Hepatocyte (in vitro differentiated cells): ENCODE measurements around the gene YBX2. TPM values are rescaled to one million over a fixed set of nuclear protein-coding genes. Genes with fewer than 3 reads are reported as not detected.

Experiments
- DNase-seq: peaks from one replicate; pipeline ENCODE4 v3.0.0-alpha.2; 2016; ENCODE audit warnings: low spot score
- H2AFZ ChIP-seq: fragments of 200-600 bp; sonication (generic); 2 replicates; pipeline ENCODE4 v1.6.0; 2016; ENCODE audit warnings: antibody characterized with exemption, mild to moderate bottlenecking
- H3K27ac ChIP-seq: fragments of 200-600 bp; sonication (generic); 2 replicates; pipeline ENCODE4 v1.5.1; 2016; ENCODE audit warnings: mild to moderate bottlenecking
- H3K27me3 ChIP-seq: fragments of 200-600 bp; sonication (generic); 2 replicates; pipeline ENCODE4 v1.6.1; 2016
- H3K36me3 ChIP-seq: fragments of 200-600 bp; sonication (generic); replicated peaks from 2 replicates; pipeline ENCODE4 v1.5.1; 2016; ENCODE audit warnings: low read depth; ENCODE audit not compliant: insufficient read depth
- H3K4me1 ChIP-seq: fragments of 200-600 bp; sonication (generic); 2 replicates; pipeline ENCODE4 v1.5.1; 2016; ENCODE audit warnings: mild to moderate bottlenecking, moderate library complexity; ENCODE audit not compliant: insufficient read depth
- H3K4me2 ChIP-seq: fragments of 200-600 bp; sonication (generic); 2 replicates; pipeline ENCODE4 v1.6.0; 2016
- H3K4me3 ChIP-seq: fragments of 200-600 bp; sonication (generic); 2 replicates; pipeline ENCODE4 v1.5.1; 2016; ENCODE audit warnings: mild to moderate bottlenecking
- H3K79me2 ChIP-seq: fragments of 200-600 bp; sonication (generic); 2 replicates; pipeline ENCODE4 v1.6.0; 2017; ENCODE audit warnings: mild to moderate bottlenecking
- H3K9me2 ChIP-seq: fragments of 200-600 bp; sonication (generic); replicated peaks from 2 replicates; pipeline ENCODE4 v1.6.0; 2017; ENCODE audit warnings: mild to moderate bottlenecking; ENCODE audit not compliant: insufficient read depth
- H3K9me3 ChIP-seq: fragments of 200-600 bp; sonication (generic); 2 replicates; pipeline ENCODE4 v1.5.1; 2016; ENCODE audit warnings: low read depth, mild to moderate bottlenecking
- H4K20me1 ChIP-seq: fragments of 200-600 bp; sonication (generic); 2 replicates; pipeline ENCODE4 v1.6.0; 2016; ENCODE audit warnings: mild to moderate bottlenecking; ENCODE audit not compliant: insufficient read depth, poor library complexity, severe bottlenecking
- EZH2 ChIP-seq: fragments of 200-600 bp; sonication (generic); IDR thresholded peaks from 2 replicates; pipeline ENCODE4 v1.6.1; 2016; ENCODE audit warnings: antibody characterized with exemption, mild to moderate bottlenecking, borderline replicate concordance
- EZH2phosphoT487 ChIP-seq: fragments of 200-600 bp; sonication (generic); IDR thresholded peaks from one replicate; pipeline ENCODE4 v1.6.1; 2018; ENCODE audit warnings: antibody characterized with exemption, mild to moderate bottlenecking, low read depth, moderate library complexity; ENCODE audit not compliant: unreplicated experiment, severe bottlenecking
- WGBS: methylation state at CpG from one replicate; pipeline ENCODE4 v1.1.6; 2016; ENCODE audit warnings: low lambda C conversion rate; ENCODE audit errors: missing lambda C conversion rate; 5-methylcytosine and 5-hydroxymethylcytosine counted together
- polyA plus RNA-seq: library from polyadenylated mRNA; unstranded; fragments of >200 nt; fragmentation: Nextera tagmentation; extraction: Ambion mirVana; gene quantifications from 2 replicates; pipeline ENCODE4 v1.2.1, GENCODE V29; 2016
- total RNA-seq: library from RNA; depleted of rRNA; stranded (reverse); fragments of >200 nt; gene quantifications from 2 replicates; pipeline ENCODE4 v1.2.3, GENCODE V29; 2014
- TF ChIP-seq, protein P1 (sequence below): fragments of 200-600 bp; sonication (generic); IDR thresholded peaks from 2 replicates; pipeline ENCODE4 v1.5.1; 2016; ENCODE audit warnings: antibody characterized with exemption, mild to moderate bottlenecking; ENCODE audit not compliant: poor library complexity

The YBX2 gene
- total and polyA plus RNA-seq, 2 experiments from 2014 or later = 1.3 to 1.7 TPM

DNA sequence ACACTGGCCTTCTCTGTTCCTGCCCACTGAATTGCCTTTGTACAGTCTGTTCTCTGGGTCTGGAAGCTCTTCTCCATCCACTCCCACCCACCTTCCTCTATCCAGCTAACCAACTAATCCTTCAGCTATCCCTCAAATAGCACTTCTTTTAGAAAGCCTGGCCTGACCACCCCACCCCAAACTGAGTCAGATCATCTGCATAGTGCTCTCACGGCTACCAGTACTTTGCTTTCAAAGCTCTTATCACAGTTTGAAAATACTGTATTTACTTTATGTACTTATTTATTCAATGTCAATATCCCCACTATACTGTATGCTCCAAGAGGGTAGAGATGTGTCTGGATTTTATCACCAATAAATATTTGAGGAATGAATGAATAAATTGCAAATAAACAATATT, 27.7 kb downstream of the YBX2 start:
- Histone ChIP-seq H3K79me2 (peaks cover 8% of the 10 kb centered on the region), H3K9me2 (no peaks in the 10 kb centered on the region), H3K4me1 (peaks cover 12% of the 10 kb centered on the region), H3K4me2 (no peak overlapping the region), H3K36me3 (no peaks in the 10 kb centered on the region), H3K27ac (no peak overlapping the region), H2AFZ (no peak overlapping the region), H3K27me3 (peaks cover 3% of the 10 kb centered on the region), H3K9me3 (no peaks in the 10 kb centered on the region), H4K20me1 (no peaks in the 10 kb centered on the region), H3K4me3 (no peak overlapping the region)
- WGBS = 35% methylated on average over 1 of the region's 1 CpG
- no peak for TF ChIP-seq EZH2
- no peak for TF ChIP-seq EZH2phosphoT487
- TF ChIP-seq, protein P1, sequence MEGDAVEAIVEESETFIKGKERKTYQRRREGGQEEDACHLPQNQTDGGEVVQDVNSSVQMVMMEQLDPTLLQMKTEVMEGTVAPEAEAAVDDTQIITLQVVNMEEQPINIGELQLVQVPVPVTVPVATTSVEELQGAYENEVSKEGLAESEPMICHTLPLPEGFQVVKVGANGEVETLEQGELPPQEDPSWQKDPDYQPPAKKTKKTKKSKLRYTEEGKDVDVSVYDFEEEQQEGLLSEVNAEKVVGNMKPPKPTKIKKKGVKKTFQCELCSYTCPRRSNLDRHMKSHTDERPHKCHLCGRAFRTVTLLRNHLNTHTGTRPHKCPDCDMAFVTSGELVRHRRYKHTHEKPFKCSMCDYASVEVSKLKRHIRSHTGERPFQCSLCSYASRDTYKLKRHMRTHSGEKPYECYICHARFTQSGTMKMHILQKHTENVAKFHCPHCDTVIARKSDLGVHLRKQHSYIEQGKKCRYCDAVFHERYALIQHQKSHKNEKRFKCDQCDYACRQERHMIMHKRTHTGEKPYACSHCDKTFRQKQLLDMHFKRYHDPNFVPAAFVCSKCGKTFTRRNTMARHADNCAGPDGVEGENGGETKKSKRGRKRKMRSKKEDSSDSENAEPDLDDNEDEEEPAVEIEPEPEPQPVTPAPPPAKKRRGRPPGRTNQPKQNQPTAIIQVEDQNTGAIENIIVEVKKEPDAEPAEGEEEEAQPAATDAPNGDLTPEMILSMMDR = no peak
- peak; percentile 18 for DNase-seq

- Histone ChIP-seq H3K79me2 (peaks cover 29% of the 10 kb centered on the region), H3K9me2 (no peaks in the 10 kb centered on the region), H3K27me3 (peaks cover 5% of the 10 kb centered on the region), H2AFZ (no peak overlapping the region), H3K27ac (peak overlapping the region; percentile 98), H3K4me3 (peak overlapping the region; percentile 46), H3K36me3 (no peaks in the 10 kb centered on the region), H3K4me1 (peaks cover 27% of the 10 kb centered on the region), H3K9me3 (no peaks in the 10 kb centered on the region), H3K4me2 (peak overlapping the region; percentile 85), H4K20me1 (no peaks in the 10 kb centered on the region)
- TF ChIP-seq, protein P1 = no peak
- TF ChIP-seq EZH2 = no peak
- no peak for TF ChIP-seq EZH2phosphoT487
- 30% methylated on average over 4 of the region's 4 CpGs for WGBS
- DNase-seq = peak; percentile 37
These were observed 30.7 kb downstream of the YBX2 start for GRCh38 chr17:7263801-7264078.

DNA sequence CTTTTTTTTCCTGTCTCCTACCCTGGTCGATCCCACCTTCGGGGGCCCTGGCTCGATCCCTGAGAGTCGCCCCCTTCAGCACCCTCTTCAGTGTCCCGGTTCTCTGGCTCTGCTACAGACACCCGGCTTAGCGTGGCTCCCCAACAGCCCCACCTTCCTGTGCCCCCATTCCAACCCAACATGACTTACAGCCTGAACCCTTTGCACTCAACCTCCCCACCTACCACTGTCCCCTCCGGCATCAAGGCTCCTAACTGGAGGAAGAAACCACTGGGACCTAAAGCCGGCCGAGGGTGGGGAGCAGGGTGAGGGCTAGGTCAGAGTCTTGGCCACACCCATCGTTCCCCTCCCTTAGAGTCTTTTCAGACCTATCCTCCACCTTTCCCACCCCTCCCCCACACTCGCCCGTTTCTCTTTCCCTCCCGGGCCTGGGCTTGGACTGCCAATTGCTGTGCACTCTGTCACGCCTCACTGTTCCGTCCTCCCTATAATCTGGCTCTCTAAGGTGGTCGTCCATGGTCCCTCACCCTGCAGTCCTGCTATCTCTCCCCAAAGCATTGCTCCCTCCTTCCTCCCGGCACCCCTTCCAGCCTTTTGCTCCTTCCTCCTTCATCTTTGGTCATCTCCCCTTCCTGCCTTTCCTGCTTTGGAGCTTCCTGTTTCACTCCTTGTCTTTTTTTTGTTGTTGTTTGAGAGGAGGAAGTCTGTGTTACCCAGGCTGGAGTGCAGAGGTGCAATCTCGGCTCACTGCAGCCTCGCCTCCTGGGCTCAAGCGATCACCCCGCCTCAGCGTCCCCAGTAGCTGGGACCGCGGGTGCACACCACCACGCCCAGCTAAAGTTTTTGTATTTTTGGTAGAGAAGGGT, 31.3 kb downstream of the YBX2 start:
- Histone ChIP-seq H3K9me2 (no peaks in the 10 kb centered on the region), H3K79me2 (peaks cover 29% of the 10 kb centered on the region), H3K4me1 (peaks cover 27% of the 10 kb centered on the region), H3K4me2 (peak overlapping the region; percentile 85), H4K20me1 (no peaks in the 10 kb centered on the region), H3K27ac (peak overlapping the region; percentile 98), H2AFZ (peak overlapping the region; percentile 67), H3K36me3 (no peaks in the 10 kb centered on the region), H3K27me3 (peaks cover 5% of the 10 kb centered on the region), H3K4me3 (peak overlapping the region; percentile 46), H3K9me3 (no peaks in the 10 kb centered on the region)
- WGBS = 12% methylated on average over 23 of the region's 26 CpGs
- TF ChIP-seq EZH2 = no peak
- TF ChIP-seq EZH2phosphoT487 = no peak
- TF ChIP-seq, protein P1 = no peak
- peak; percentile 88 for DNase-seq
